Muscle of arm (tissue), 14 donors: ENCODE data around the gene MSTN. TPM values are rescaled to one million over a fixed set of nuclear protein-coding genes. Genes with fewer than 3 reads are reported as not detected.

ENCODE experiments used
- DNase-seq: peaks from one replicate; pipeline ENCODE4 v3.0.0-alpha.2; 2013
- long read RNA-seq, 11 donors: transcript quantifications; one replicate each; lab custom pipeline, GENCODE V29; 2026
- polyA plus RNA-seq, 12 donors: library from polyadenylated mRNA; unstranded; fragments of 120-200 nt; gene quantifications; one replicate each; pipeline ENCODE4 v1.2.1, GENCODE V29; 2013; ENCODE audit not compliant: insufficient read length in 12 of 12

Gene MSTN
- 10 to 100 TPM in 11 of 12 donors, not detected in 1; 14.5 to 83.2 (median 46.0) TPM for polyA plus RNA-seq
- long read RNA-seq, donor 1 = 0 reads
- long read RNA-seq, donor 2, transcript MSTN-201 (3 exons, 2,822 nt) = major isoform, 28 of 28 reads
- long read RNA-seq, donor 2, partial matches to known transcripts = 0 of 28 reads
- long read RNA-seq, donor 2, other reads (novel, unspliced or antisense) = 0 of 28 reads
- long read RNA-seq, donor 3, transcript MSTN-201 (3 exons, 2,822 nt) = major isoform, 5 of 5 reads
- long read RNA-seq, donor 3, partial matches to known transcripts = 0 of 5 reads
- long read RNA-seq, donor 3, other reads (novel, unspliced or antisense) = 0 of 5 reads
- long read RNA-seq, donor 4, transcript MSTN-201 (3 exons, 2,822 nt) = major isoform, 5 of 5 reads
- long read RNA-seq, donor 4, partial matches to known transcripts = 0 of 5 reads
- long read RNA-seq, donor 4, other reads (novel, unspliced or antisense) = 0 of 5 reads
- long read RNA-seq, donor 5, transcript MSTN-201 (3 exons, 2,822 nt) = major isoform, 35 of 50 reads
- long read RNA-seq, donor 5, partial matches to known transcripts = 15 of 50 reads
- long read RNA-seq, donor 5, other reads (novel, unspliced or antisense) = 0 of 50 reads
- long read RNA-seq, donor 6, transcript MSTN-201 (3 exons, 2,822 nt) = major isoform, 7 of 7 reads
- long read RNA-seq, donor 6, partial matches to known transcripts = 0 of 7 reads
- long read RNA-seq, donor 6, other reads (novel, unspliced or antisense) = 0 of 7 reads
- long read RNA-seq, donor 7, transcript MSTN-201 (3 exons, 2,822 nt) = major isoform, 9 of 9 reads
- long read RNA-seq, donor 7, partial matches to known transcripts = 0 of 9 reads
- long read RNA-seq, donor 7, other reads (novel, unspliced or antisense) = 0 of 9 reads
- long read RNA-seq, donor 8, transcript MSTN-201 (3 exons, 2,822 nt) = major isoform, 19 of 42 reads
- long read RNA-seq, donor 8, partial matches to known transcripts = 23 of 42 reads
- long read RNA-seq, donor 8, other reads (novel, unspliced or antisense) = 0 of 42 reads
- long read RNA-seq, donor 9, transcript MSTN-201 (3 exons, 2,822 nt) = major isoform, 8 of 8 reads
- long read RNA-seq, donor 9, partial matches to known transcripts = 0 of 8 reads
- long read RNA-seq, donor 9, other reads (novel, unspliced or antisense) = 0 of 8 reads
- long read RNA-seq, donor 10, transcript MSTN-201 (3 exons, 2,822 nt) = major isoform, 12 of 33 reads
- long read RNA-seq, donor 10, partial matches to known transcripts = 21 of 33 reads
- long read RNA-seq, donor 10, other reads (novel, unspliced or antisense) = 0 of 33 reads
- long read RNA-seq, donor 11, transcript MSTN-201 (3 exons, 2,822 nt) = major isoform, 30 of 38 reads
- long read RNA-seq, donor 11, partial matches to known transcripts = 8 of 38 reads
- long read RNA-seq, donor 11, other reads (novel, unspliced or antisense) = 0 of 38 reads

- no peak for DNase-seq
These were observed at the start of gene MSTN for GRCh38 chr2:190062601-190063000. Gene MSTN (minus strand): TSS chr2:190062729. CDS start chr2:190062596, 133 bp downstream.

DNA sequence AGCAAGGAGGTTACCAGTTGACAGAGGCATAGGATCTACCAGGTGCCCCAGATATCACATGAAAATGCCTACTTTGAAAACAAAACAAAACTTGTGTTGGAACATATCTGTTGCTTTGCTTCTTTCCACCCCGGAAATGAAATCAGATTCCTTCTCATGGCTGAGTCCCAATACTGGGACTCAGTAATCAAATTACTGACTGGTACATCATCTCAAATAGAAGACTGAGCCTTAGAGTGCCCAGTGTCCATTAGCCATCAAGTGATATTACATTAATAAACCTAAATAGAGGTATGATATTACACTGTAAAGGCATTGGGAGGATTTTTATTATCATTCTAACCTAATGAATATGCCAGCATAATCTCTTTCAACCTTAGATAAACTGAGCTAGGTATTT, 48.6 kb upstream of the MSTN start:
- no peak for DNase-seq

- DNase-seq = no peak
These were observed 48.2 kb upstream of the MSTN start for GRCh38 chr2:190110699-190111098.

- DNase-seq = no peak
These were observed 47.6 kb upstream of the MSTN start for GRCh38 chr2:190110131-190110530.

GRCh38 chr2:190107409-190107808, 44.9 kb upstream of the MSTN start:
- no peak for DNase-seq

DNA sequence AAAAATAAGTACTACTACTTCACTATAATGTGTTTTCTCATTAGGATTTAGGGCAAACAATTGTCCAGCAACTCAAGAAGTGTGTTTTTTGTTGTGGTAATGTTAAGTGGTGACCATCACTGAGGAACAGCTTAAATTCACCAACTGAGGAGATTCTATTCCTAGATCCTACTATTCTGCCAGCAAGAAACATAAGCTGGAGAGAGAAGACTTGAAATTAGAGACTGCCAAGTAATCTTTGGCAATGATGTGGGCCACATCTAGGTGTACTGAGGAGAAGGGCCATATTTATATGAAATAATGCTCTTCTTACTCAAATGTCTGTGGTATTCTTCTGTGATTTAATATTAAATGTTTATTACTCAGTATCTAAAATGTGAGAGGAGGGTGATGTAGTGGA, 44.3 kb upstream of the MSTN start:
- DNase-seq = no peak

DNA sequence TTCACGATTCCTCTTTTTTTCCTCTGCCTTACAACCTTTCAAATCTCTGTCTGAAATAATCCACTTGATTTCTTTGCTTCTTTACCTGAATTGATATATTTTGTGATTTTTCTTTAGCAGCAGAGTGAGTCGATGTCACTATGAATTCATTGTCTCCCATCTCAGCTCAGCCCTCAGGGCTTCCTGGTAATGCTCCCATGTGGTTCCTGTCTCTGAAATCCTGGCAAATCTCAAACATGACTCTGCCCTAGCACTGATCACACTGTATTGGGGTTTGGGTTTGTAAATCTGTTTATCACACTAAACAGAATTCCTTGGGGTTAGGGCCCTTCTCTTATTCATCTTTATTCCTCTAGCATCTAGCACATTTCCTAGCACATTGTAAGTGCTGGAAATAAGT, 43.0 kb upstream of the MSTN start:
- DNase-seq = no peak

DNA sequence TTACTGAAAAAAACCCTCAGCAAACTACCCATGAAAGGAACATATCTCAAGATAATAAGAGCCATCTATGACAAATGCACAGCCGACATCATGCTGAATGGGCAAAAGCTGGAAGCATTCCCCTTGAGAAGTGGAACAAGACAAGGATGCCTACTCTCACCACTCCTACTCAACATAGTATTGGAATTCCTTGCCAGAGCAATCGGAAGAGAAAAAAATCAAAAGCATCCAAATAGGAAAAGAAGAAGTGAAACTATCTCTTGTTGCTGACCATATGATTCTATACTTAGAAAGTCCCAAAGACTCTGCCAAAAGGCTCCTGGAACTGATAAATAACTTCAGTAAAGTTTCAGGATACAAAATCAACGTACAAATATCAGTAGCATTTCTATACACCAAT, 40.6 kb upstream of the MSTN start:
- no peak for DNase-seq

DNA sequence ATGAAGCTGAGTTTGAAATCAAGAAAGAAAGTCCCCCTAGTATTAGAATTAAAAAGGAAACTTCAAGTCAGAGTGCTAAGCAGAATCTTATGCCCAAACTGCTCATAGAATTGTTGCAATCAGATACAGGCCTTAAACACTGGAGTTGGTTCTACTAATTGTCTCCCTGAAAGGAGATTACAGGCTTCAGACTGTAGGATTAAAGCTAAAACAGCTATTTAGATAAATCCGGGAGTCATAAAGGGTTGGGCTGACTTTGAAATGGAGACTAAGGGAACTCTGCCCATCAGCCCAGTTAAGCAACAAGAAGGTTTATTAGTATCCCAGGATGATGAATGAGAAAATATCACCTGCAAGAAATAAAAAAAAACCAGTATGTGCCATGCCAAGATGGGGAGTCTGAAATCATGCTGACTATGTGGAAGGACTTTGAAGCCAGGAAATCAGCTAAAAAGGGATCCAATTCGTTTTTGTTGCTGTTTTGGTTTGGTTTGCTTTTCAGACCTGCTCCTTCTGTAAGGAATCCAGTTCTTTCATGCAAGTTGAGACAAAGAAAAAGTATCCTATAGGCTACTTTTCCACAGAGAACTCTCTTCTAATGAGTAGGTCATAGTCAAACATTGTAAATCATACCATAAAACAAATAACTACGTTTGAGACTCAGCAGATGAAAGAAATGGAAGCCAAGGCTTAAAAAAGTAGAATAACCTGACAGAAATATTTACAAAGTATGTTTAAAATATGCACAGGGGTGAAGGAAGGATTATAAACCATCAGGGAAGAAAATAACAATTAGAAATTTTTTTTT, 37.6 kb upstream of the MSTN start:
- no peak for DNase-seq

DNA sequence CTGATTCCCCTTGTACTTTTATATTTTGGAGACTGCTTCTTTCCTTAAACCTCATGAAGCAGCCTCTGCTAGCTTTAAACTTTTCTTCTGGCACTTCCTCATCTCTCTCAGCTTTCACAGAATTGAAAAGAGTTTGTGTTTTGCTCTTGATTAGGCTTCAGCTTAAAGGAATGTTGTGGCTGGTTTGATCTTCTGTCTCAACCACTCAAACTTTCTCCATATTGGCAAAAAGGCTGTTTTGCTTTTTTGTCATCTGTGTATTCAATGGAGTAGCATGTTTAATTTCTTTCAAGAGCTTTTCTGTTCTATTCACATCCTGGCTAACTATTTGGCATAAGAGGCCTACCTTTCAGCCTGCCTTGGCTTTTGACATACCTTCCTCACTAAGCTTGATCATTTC, 36.3 kb upstream of the MSTN start:
- DNase-seq = no peak

DNA sequence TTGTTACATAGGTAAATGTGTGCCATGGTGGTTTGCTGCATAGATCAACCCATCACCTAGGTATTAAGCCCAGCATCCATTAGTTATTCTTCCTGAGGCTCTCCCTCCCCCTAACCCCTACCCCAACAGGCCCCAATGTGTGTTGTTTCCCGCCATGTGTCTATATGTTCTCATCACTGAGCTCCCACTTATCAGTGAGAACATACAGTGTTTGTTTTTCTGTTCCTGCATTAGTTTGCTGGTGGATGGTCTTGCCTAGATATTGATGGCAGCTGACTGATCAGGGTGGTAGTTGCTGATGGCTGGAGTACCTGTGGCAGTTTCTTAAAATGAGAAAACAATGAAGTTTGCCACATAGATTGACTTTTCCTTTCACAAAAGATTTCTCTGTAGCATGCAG, 34.6 kb upstream of the MSTN start:
- DNase-seq = no peak

GRCh38 chr2:190094316-190094871, 31.9 kb upstream of the MSTN start:
- no peak for DNase-seq

DNA sequence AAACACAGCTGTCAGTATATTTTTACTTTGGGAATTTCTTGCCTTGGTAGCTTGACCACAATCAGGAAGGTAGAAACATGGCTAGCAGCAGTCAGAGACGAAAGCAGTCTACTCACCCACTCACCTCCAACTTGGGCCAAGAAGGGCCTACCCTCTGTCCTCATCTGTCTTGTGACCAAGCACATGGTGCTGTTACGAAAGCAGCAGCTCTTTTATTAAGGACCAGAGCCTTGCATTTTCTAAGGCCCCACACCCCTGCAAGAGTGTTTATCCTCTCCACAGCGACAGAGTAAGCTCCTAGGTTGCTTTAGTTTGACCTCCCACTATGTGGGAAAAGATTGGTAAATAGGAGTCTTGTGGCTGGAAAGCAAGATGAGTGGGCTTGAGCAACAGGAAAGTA, 31.3 kb upstream of the MSTN start:
- no peak for DNase-seq

- DNase-seq = no peak
These were observed 27.6 kb upstream of the MSTN start for GRCh38 chr2:190090148-190090547.

GRCh38 chr2:190088917-190089316, 26.4 kb upstream of the MSTN start:
- peak; percentile 73 for DNase-seq

DNA sequence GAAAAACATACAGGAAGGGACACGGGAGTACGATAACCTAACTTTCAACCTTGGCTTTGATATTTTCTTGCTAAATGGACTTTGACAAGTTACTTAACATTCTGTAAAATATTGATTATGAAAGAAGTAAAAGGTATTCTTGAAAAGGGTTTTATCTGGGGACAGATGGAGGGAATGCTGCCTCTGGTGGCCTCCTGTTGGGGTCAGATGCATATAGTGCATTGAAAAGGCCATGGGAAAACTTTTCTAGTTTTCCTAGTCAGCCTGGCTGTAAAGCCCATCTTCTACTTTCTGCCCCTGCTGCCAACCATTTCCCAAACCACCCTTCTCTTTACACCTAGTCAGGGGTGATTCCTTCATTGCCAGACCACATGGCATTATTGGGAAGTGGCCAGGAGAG, 22.2 kb upstream of the MSTN start:
- DNase-seq = no peak

GRCh38 chr2:190082118-190082517, 19.6 kb upstream of the MSTN start:
- DNase-seq = no peak

- no peak for DNase-seq
These were observed 18.1 kb upstream of the MSTN start for GRCh38 chr2:190080527-190081049.

- no peak for DNase-seq
These were observed 16.6 kb upstream of the MSTN start for GRCh38 chr2:190079160-190079559.

DNA sequence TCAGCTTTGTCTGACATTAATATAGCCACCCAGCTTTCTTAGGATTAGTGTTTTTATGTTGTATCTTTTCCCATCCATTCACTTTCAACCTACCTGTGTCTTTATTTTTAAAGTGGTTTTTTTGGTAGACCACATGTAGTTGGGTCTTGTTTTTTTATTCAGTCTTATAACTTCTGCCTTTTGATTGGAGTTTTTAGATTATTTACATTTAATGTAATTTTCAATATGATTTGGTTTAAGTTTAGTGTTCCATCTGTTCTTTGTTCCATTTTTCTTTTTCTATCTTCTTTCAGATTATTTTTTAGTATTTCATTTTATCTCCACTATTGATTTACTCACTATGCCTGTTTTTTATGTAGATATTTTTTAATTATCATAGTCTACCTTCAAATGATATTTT, 13.1 kb upstream of the MSTN start:
- DNase-seq = no peak
